ENCODE data around the gene LTBP1.

Gene LTBP1

DNA sequence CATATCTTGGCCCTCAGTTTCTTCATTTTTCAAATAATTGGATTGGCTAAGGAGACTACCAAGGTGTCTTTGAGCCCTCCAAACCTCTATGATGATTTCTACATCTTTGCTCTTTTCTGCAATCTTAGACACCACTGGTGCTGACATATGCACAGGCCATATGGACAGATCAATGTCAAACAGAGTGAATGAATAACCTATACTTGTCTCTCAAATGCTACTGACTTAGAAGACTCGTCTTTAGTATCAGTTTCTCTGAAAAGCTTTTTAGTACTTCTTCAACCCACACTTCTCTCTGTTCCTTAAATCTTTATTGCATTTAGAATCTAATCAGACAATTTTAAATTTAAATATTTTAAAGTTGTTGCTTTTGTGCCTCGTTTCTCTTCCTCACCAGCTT lies 258.2 kb downstream of the LTBP1 start:
- no peak for DNase-seq (ENCODE audit: low spot score)

DNA sequence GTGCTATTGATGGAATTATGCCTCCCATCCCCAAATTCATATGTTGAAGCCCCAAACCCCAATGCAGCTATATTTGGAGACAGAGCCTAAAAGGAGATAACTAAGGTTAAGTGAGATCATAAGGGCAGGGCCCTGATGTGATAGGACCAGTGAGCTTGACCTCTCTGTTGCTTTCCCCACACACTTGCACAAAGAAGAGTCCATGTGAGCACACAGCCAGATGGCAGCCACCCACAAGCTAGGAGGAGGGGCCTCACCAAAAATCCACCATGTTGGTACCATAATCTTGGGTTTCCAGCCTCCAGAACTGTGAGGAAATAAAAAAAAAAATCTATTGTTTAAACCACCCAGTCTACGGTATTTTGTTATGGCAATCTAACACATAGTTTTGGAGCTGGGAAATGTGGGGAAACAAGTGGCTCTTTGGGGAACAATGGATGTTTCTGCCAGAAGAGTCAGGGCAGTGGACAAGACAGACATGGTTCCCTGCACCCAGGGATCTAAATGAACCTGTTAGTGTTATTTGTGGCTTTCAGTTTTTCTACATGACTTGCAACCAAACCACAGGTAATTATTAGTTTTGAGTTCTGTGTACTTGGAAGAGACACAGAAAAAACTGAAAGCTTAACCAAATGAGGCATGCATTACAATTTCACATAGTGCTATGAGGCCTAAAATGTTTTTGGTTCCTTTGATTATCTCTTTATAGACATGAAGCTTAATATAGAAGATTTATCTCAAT lies 259.1 kb downstream of the LTBP1 start:
- DNase-seq (ENCODE audit: low spot score) = no peak

DNA sequence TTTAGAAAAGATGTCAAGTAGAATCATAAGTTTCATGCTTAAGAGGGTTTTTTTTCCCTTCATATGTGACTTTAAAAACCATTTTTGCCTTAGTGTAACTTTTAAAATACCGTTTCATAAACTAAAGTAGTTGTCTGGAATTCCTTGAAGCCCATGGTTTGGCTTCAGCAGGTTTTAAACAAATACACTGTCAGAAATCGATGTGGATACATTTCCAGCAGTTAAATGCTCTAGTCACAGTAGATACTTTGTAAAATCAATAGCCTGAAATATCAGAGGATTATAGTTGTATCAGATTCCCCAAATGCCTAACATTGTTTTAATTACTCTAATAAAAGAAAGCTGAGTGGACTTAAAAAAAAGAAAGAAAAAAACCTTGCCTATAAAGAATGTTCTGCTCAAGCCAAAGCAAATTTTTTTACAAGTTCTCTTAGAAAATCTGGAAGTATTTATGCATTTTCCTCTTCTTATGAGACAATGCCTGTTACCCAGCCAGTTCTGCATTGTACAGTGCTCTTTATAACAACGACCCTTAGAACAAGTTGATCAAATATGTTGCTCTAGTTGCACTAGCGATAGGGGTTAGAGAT lies 260.5 kb downstream of the LTBP1 start:
- DNase-seq (ENCODE audit: low spot score) = peak; percentile 51

DNA sequence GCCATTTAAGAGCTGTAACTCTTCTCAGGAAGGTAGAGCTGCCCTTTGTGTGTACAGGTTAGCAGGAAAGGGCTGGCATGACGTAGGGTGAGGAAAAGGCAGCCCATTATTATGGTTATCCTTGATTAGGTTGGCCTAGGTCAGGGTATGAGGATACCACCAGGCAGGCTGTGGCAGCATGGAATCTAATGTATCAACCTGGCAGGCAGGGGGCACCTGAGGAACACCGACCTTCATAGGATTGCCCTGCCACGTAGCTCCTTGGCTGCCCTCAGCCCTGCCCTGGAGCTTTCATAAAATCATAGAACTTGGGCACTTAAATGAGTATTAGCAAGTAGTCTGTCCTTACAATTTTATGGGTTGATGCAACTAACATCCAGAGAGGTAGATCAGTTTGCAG lies 261.6 kb downstream of the LTBP1 start:
- no peak for DNase-seq (ENCODE audit: low spot score)

DNA sequence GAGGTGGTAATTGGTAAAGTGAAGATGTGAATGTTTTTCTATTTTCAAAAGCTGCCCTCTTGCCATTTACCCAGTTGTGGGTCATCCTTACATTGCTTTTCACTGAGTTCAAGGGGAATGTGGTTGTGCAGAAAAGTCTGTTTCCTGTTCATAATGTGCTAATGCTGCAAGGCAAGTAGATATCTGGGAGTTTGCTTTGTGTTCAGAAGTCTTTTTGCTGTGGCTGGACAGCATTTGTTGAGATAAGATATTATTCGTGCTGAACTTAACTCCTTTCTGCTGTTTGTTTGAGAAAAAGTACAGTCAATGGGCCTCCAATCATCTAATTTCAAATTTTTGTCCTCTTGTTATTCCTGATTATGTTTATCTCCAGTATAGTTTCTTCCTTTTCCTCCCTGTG lies 263.2 kb downstream of the LTBP1 start:
- no peak for DNase-seq (ENCODE audit: low spot score)

DNA sequence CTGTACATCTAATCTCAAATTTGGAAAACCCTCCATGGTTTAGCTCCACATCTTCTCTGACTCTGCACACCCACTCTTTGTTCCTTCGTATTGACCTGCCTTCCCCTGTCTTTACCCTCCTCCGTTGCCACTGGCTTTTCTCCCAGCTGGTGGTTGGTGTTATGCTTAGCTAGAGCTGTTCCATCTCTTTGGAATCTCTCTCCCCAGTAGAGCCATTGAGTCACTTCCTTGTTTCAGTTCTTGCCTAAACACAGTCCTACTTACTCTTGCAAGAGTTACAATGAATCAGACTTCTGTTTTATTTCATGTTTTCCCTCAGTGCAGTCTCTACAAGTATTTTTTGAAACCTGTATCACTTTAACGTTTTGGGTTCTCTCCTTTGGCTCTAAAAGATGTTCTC lies 263.9 kb downstream of the LTBP1 start:
- DNase-seq (ENCODE audit: low spot score) = peak; percentile 86

DNA sequence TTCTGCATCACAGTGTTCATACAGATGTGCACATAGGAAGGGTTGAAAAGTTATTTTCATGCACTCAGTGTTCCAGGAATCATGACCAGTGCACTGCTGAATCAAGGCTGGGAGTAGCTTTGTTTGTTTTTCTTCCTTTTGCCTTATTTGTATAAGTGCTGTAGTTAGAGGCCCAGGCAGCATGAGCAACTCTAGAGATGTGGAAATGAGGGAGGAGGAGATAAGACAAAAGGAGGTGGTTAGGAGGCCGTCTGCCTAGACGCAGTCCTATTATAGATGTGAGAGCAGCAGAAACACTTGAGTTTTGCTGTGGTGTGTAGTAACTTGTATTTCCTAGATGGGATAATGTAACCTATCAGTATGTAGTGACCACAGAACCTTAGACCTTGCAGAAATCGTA lies 265.4 kb downstream of the LTBP1 start:
- DNase-seq (ENCODE audit: low spot score) = peak; percentile 72

DNA sequence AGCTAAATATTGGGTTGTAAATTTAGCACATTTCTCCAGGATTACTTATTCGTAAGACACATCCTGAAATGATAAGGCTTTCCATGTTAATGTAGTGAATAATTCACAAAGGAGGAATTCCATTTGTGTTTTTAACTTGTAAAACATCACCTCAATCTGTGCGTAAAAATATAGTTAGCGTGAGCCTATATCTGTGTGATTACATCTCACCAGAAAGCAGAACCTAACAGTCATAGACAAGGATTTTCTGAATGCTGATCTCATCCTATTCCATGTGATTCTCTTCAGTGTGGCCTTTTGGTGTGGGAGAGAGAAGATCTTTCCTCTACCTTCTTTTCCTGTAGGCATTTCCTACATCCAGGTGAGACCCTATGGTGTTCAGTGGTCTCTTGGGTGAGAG lies 266.5 kb downstream of the LTBP1 start:
- DNase-seq (ENCODE audit: low spot score) = no peak

DNA sequence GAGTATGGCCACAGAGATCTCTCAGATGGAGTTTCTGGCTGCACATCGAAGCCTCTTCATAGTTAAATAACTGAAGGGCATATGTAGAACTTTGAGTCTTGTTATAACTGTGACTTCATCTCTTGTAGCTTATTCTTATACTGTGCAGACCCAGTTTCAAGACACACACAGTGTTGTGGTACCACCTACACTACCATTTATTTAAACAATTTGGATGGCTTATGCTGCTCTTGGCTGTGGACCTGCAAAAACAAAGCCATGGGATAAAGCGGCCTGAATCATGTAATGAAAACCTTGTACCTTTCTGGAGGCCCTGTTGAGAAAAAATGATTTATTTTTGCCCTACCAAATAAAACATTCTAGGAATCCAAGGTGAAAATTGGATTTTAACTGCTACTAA lies 266.9 kb downstream of the LTBP1 start:
- no peak for DNase-seq (ENCODE audit: low spot score)

DNA sequence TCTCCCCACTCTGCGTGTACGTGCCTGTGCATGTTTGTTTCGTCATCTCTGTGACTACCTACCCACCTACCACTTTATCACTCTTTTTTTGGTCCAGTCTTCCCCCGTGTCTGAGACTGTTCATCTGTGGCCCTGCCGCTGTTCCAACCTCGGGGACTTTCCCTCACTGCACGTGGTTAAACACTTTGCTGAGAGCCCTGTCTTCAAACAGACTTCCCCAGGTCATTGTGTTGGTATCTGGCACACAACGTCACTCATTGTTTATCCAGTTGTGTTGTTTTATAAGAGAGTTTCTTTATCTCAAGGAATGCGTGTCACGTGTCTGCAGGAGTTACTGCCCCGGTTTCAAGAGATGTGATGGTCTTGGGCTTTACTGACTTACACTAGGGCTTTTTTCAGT lies 267.7 kb downstream of the LTBP1 start:
- DNase-seq (ENCODE audit: low spot score) = no peak

DNA sequence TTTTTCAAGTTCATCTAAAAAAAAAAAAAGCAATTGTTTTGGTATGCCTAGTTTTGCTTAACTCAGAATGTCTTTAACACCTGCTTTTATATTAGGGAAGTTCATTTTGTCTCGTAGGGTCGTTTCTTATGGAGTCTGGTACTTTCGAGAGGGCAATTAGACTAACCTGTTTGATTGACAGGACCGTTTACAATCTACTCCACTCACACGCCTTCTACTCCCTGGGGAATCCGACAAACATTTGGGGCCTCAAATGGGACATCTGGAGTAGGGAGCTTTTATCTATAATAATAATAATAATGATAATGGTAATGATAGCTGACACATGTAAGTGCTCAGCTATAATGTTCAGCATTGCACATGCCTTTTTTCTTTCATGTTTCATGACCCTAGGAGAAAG lies 268.1 kb downstream of the LTBP1 start:
- DNase-seq (ENCODE audit: low spot score) = no peak

DNA sequence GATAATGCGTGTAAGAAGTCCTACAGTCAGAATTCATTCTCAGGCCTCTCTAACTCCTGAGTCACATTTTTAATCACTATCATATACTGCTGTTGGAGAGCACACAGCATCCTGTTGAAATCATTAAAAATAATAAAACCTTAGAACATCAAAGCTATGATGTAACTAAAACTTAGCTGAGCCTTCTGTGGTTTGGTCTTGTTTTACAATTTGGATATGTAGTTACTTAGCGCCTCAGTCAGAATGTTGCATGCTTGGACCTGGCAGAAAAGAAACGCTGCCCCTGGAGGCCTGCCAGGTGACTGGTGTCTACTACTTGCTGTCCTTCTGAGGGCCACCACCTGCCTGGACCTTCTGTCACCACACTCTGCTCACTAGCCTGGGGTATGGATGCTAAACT lies 268.5 kb downstream of the LTBP1 start:
- DNase-seq (ENCODE audit: low spot score) = peak; percentile 63

DNA sequence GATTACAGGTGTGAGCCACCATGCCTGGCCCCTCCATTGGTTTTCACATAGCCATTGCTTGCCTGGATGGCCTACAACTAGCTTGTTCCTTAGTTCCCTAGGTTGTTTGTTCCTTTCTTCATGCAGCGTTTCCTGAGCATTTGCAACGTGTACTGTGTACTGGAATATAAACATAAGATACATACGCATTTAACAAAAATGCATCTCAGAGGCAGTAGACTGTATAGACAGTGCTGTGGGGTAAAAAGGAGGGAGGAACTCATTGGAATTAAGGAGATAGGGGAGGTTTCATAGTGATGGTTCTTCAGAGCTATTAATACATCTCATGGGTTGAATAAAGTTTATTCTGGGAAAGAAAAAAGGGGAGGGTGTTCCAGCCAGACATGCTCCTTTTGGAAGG lies 269.2 kb downstream of the LTBP1 start:
- no peak for DNase-seq (ENCODE audit: low spot score)

DNA sequence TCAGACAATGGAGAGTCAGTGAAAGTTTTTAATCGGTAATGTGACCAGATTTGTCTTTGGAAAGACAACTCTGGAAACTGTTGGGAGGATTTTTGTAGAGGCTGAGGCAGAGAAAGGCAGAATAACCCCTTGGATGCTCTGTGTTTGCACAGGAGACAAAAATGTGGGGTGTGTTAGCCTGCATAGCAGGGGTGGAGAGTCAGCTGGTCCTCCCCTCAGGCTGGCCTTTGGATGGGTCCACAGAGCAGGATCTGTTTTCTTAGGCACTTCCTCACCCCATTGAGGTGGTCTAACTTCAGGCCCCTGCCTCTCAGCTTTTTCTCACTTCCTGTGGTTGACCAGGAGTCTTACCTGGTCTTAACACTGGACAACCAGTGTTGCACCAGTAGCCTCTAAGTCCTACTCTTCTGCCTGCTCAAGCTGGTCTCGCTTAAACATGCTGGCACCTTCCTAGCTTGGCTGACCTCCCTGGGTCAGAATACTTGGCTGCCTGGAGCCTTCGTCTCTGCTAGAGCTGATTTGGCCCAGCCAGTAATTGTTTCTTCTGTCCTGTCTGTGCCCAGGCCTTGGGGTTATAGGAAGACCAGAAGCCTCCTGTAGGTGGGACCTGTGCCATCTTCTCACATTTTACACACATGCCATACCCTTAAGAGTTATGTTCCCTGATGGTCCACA lies 269.9 kb downstream of the LTBP1 start:
- DNase-seq (ENCODE audit: low spot score) = peak; percentile 54

DNA sequence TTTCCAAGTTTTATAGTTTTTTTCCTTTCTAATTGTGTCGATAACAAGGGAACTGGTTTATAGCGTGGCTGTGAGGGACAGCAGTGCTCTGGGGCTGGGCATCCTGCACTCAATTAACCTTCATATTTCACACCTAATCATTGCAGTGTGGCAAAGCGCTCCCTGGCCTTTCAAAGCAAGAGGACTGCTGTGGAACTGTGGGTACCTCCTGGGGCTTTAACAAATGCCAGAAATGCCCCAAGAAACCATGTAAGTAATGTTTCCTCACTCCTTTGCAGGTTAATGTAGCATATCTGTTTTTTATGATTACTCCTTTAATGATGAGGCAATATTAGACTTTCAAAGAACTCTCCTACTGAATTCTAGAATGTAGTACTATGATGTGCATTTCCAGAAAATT lies 270.7 kb downstream of the LTBP1 start:
- no peak for DNase-seq (ENCODE audit: low spot score)

DNA sequence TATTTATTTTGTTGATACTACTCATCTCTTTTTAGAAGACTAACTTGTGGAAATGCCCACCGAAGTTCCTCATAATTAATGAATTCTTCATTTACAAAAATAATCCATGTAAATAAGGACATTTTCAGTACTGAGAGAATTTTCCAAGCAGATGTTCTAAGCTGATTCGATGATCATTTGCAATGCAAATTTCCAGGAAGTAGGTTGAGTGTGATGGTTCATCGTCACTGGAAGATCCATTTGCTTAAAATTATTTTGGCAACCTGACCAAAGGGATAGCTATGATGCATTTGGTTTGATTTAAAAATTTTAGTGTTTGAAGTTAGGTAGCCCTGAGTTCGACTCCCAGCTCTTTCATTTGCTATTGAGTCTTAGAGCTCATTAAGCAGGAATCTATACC lies 272.4 kb downstream of the LTBP1 start:
- no peak for DNase-seq (ENCODE audit: low spot score)

DNA sequence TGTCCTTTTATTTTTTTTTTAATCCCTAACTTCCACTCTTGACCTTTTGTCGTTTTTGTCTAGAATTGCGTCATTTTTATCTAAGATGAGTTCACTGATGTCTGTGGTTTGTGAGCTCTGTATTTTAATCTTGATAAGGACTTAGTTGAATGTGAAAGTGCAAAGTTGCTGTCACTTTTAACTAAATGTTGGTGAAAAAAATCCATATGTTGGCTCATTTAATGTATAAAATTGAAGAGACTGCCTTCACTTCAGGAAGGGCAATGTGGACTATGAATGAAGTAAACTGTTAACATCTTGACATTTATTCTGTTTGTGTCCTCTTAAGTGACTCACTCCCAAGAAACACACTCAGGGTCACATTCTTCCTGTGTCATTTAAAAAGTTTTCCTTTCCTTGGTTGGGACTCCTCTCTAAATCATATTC lies 273.1 kb downstream of the LTBP1 start:
- DNase-seq (ENCODE audit: low spot score) = no peak

DNA sequence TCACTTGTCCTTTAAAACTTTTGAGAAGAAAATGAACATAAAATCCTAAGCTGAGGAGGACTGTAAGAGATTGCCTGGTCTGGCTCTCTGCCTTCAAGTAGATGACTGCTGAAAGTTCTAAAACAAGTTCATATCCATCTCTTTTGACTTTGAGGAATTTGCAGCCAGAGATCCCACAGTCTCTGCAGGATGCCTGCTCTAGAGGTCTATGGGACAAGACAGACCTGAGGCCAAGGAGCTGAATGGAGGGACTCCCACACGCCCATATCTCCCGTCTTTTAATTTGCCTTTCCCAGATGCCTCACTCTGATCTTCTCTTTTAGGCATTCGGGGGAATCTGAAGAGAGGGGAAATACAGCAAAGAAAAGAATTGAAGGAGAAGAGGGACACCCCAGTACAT lies 273.8 kb downstream of the LTBP1 start:
- DNase-seq (ENCODE audit: low spot score) = no peak

DNA sequence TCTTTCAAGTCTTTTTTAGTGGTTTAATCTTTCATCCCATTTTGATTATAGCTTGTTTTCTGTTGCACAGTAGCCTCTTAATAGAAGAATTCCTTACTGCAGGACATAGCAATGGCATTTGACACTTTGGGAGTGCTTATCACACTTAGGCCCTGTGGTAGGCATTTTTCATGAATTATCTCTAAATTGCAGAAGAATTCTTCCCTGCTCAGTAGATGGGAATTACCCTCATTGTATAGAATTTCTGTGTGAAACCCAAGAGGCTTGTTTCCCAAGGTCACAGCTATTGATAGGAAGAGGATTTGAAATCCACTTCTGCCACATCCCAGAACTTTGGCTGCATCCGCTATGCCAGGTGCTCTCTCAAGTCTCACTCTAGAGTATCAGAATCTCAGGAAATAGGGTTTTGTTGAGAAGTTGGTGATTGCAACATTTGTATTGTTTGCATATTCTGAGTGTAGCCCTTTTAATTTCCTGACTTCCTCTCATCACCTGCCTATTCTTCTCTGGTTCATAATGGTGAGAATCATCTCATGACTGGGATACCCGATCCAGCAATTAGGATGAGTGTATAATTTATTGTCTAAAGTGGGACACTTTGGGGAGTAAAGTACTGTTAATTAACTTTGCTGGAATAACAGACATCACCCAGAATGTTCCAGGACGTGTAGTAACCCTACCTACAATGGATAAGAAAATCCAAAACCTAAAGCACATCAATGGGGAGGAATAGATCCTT lies 274.5 kb downstream of the LTBP1 start:
- DNase-seq (ENCODE audit: low spot score) = no peak

DNA sequence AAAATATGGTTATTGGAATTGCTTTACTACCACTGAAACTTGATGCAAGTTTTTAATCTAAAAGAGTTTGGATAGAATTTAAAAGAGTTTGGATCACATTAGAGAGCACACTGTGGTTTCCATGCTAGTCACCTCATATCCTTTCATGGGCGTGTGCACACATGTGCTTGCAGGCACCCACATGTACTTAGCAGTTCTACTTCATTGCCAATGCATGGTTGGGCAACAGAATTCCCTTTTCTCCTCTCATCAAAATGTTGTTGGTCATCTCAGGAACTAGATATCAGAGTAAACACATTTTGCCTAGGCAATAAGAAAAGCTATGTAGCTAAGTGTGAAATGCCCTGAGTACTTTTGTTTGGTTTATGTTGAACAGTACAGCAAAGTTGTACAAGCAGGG lies 275.6 kb downstream of the LTBP1 start:
- DNase-seq (ENCODE audit: low spot score) = no peak

DNA sequence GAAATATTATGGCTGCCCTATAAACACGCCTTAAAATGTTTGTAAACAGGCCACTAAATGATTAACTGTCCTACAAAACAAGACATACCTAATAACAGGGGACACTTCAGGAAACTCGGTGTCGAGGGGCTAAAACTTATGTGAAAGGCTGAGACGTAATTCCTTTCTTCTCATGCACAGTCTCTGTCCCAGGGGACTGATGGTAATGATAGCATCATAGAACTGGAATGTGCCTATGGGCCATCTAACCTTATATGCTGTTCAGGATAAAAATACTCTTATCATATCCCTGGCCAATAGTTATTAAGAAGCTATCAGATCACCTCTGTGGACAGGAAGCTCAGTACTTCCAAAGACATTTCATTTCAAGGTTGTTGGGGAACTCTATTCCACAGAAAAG lies 277.1 kb downstream of the LTBP1 start:
- DNase-seq (ENCODE audit: low spot score) = no peak

DNA sequence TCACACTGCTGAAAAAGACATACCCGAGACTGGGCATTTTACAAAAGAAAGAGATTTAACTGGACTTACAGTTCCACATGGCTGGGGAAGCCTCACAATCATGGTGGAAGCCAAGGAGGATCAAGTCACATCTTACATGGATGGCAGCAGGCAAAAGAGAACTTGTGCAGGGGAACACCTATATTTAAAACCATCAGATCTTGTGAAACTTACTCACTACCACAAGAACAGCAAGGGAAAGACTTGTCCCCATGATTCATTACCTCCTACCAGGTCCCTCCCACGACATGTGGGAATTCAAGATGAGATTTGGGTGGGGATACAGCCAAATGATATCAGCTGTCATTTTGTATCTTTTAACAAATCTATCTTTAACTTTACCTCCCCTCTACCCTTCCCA lies 278.6 kb downstream of the LTBP1 start:
- no peak for DNase-seq (ENCODE audit: low spot score)

DNA sequence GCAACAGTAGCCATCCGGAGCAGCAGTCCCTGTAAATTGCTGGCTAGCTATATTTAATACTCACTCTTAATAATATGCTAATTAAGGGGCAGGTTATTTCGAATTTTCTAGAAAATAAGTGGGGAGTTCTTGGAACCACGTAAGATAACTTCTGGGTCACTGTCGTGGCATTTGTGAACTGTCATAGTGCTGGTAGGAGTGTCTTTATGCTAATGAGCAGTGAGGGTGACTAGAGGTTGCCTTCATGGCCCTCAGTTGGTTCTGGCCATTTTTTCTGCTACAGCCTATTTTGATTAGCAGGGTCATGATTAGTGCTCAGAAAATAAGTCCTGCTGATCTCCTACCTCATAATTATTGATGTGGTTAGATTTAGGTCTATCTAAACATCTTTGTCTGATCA lies 279.8 kb downstream of the LTBP1 start:
- no peak for DNase-seq (ENCODE audit: low spot score)

Measured in GM03348 (cell line).